ENCODE results near the gene PTGIS.
A peak's percentile ranks its signal among the peaks of the same experiment; 100 is the strongest.

PTGIS gene

GRCh38 chr20:49597825-49598395, 30.0 kb upstream of the PTGIS start:
- Histone ChIP-seq H3K23ac (ENCODE audit: low read length) (no peak overlapping the region), H4K8ac (ENCODE audit: low read depth, low read length) (no peak overlapping the region), H3K27ac (ENCODE audit: low read depth, low read length) (no peak overlapping the region), H2BK5ac (ENCODE audit: low read length) (no peak overlapping the region), H3K79me2 (ENCODE audit: control insufficient read depth, insufficient read depth, low read length) (no peaks in the 10 kb centered on the region), H3K4me2 (ENCODE audit: low read length) (no peak overlapping the region), H3K4me3 (ENCODE audit: low read length) (no peak overlapping the region), H3K4me1 (ENCODE audit: control insufficient read depth, low read depth, low read length) (no peaks in the 10 kb centered on the region), H4K5ac (ENCODE audit: low read length) (no peak overlapping the region), H3K79me1 (ENCODE audit: low read length) (no peaks in the 10 kb centered on the region), H3K36me3 (ENCODE audit: control insufficient read depth, insufficient read depth, low read length) (no peaks in the 10 kb centered on the region), H3K4ac (ENCODE audit: low read depth, low read length) (no peak overlapping the region), H2BK120ac (ENCODE audit: low read depth, low read length) (no peak overlapping the region), H3K9ac (ENCODE audit: low read length) (no peak overlapping the region), H2BK15ac (replicated peaks; ENCODE audit: low read depth) (no peak overlapping the region), H3K27me3 (ENCODE audit: insufficient read depth, low read length, poor library complexity) (no peaks in the 10 kb centered on the region), H3K18ac (ENCODE audit: low read length) (no peak overlapping the region), H2AK5ac (ENCODE audit: low read length) (no peak overlapping the region), H3K56ac (ENCODE audit: low read length) (no peak overlapping the region)
- no CpG with 5 or more reads among the region's 4 CpGs for WGBS (ENCODE audit: extremely low coverage, insufficient coverage, low lambda C conversion rate)
- no peak for DNase-seq

- H3K79me2 ChIP-seq (ENCODE audit: control insufficient read depth, insufficient read depth, low read length), result no peaks in the 10 kb centered on the region
- no CpG with 5 or more reads among the region's 15 CpGs for WGBS (ENCODE audit: extremely low coverage, insufficient coverage, low lambda C conversion rate)
- H3K27ac ChIP-seq (ENCODE audit: low read depth, low read length), result no peak overlapping the region
Observed at GRCh38 chr20:49595811-49596561, 28.0 kb upstream of the PTGIS start.

GRCh38 chr20:49595346-49595745, 27.4 kb upstream of the PTGIS start:
- H3K27ac ChIP-seq (ENCODE audit: low read depth, low read length), result no peak overlapping the region
- H3K4me1 ChIP-seq (ENCODE audit: control insufficient read depth, low read depth, low read length), result no peaks in the 10 kb centered on the region
- no peak overlapping the region for H3K18ac ChIP-seq (ENCODE audit: low read length)
- no peaks in the 10 kb centered on the region for H3K27me3 ChIP-seq (ENCODE audit: insufficient read depth, low read length, poor library complexity)
- no CpG with 5 or more reads among the region's 10 CpGs for WGBS (ENCODE audit: extremely low coverage, insufficient coverage, low lambda C conversion rate)
- H3K79me2 ChIP-seq (ENCODE audit: control insufficient read depth, insufficient read depth, low read length), result no peaks in the 10 kb centered on the region
- no peaks in the 10 kb centered on the region for H3K79me1 ChIP-seq (ENCODE audit: low read length)
- H3K4ac ChIP-seq (ENCODE audit: low read depth, low read length), result no peak overlapping the region
- H3K4me2 ChIP-seq (ENCODE audit: low read length), result no peak overlapping the region
- no peak overlapping the region for H4K5ac ChIP-seq (ENCODE audit: low read length)
- H4K8ac ChIP-seq (ENCODE audit: low read depth, low read length), result no peak overlapping the region
- no peak overlapping the region for H2BK120ac ChIP-seq (ENCODE audit: low read depth, low read length)
- H3K4me3 ChIP-seq (ENCODE audit: low read length), result no peak overlapping the region
- H3K9ac ChIP-seq (ENCODE audit: low read length), result no peak overlapping the region
- DNase-seq, result no peak
- H3K36me3 ChIP-seq (ENCODE audit: control insufficient read depth, insufficient read depth, low read length), result no peaks in the 10 kb centered on the region
- H3K56ac ChIP-seq (ENCODE audit: low read length), result no peak overlapping the region
- no peak overlapping the region for H2BK5ac ChIP-seq (ENCODE audit: low read length)
- no peak overlapping the region for H3K23ac ChIP-seq (ENCODE audit: low read length)
- H2BK15ac ChIP-seq (replicated peaks; ENCODE audit: low read depth), result no peak overlapping the region
- no peak overlapping the region for H2AK5ac ChIP-seq (ENCODE audit: low read length)

More at GRCh38 chr20:49595811-49596561, 28.0 kb upstream of the PTGIS start:
- no peaks in the 10 kb centered on the region for H3K4me1 ChIP-seq (ENCODE audit: control insufficient read depth, low read depth, low read length)
- H2BK120ac ChIP-seq (ENCODE audit: low read depth, low read length), result no peak overlapping the region
- H3K27me3 ChIP-seq (ENCODE audit: insufficient read depth, low read length, poor library complexity), result no peaks in the 10 kb centered on the region
- no peak for DNase-seq
- no peak overlapping the region for H3K9ac ChIP-seq (ENCODE audit: low read length)
- no peak overlapping the region for H4K8ac ChIP-seq (ENCODE audit: low read depth, low read length)
- no peak overlapping the region for H3K23ac ChIP-seq (ENCODE audit: low read length)
- no peak overlapping the region for H4K5ac ChIP-seq (ENCODE audit: low read length)
- no peak overlapping the region for H3K56ac ChIP-seq (ENCODE audit: low read length)
- H3K4me2 ChIP-seq (ENCODE audit: low read length), result no peak overlapping the region
- no peaks in the 10 kb centered on the region for H3K79me1 ChIP-seq (ENCODE audit: low read length)
- no peak overlapping the region for H2BK15ac ChIP-seq (replicated peaks; ENCODE audit: low read depth)
- H3K18ac ChIP-seq (ENCODE audit: low read length), result no peak overlapping the region
- H3K4me3 ChIP-seq (ENCODE audit: low read length), result no peak overlapping the region
- H2AK5ac ChIP-seq (ENCODE audit: low read length), result no peak overlapping the region
- H3K36me3 ChIP-seq (ENCODE audit: control insufficient read depth, insufficient read depth, low read length), result no peaks in the 10 kb centered on the region
- H2BK5ac ChIP-seq (ENCODE audit: low read length), result no peak overlapping the region
- no peak overlapping the region for H3K4ac ChIP-seq (ENCODE audit: low read depth, low read length)

GRCh38 chr20:49594931-49595315, 27.0 kb upstream of the PTGIS start:
- Histone ChIP-seq H3K23ac (ENCODE audit: low read length) (no peak overlapping the region), H2BK120ac (ENCODE audit: low read depth, low read length) (no peak overlapping the region), H4K8ac (ENCODE audit: low read depth, low read length) (no peak overlapping the region), H3K4ac (ENCODE audit: low read depth, low read length) (no peak overlapping the region), H3K9ac (ENCODE audit: low read length) (no peak overlapping the region), H3K27me3 (ENCODE audit: insufficient read depth, low read length, poor library complexity) (no peaks in the 10 kb centered on the region), H3K4me1 (ENCODE audit: control insufficient read depth, low read depth, low read length) (no peaks in the 10 kb centered on the region), H4K5ac (ENCODE audit: low read length) (no peak overlapping the region), H3K56ac (ENCODE audit: low read length) (no peak overlapping the region), H3K79me1 (ENCODE audit: low read length) (no peaks in the 10 kb centered on the region), H2BK15ac (replicated peaks; ENCODE audit: low read depth) (no peak overlapping the region), H3K4me2 (ENCODE audit: low read length) (no peak overlapping the region), H3K79me2 (ENCODE audit: control insufficient read depth, insufficient read depth, low read length) (no peaks in the 10 kb centered on the region), H2BK5ac (ENCODE audit: low read length) (no peak overlapping the region), H2AK5ac (ENCODE audit: low read length) (no peak overlapping the region), H3K36me3 (ENCODE audit: control insufficient read depth, insufficient read depth, low read length) (no peaks in the 10 kb centered on the region), H3K27ac (ENCODE audit: low read depth, low read length) (no peak overlapping the region), H3K4me3 (ENCODE audit: low read length) (no peak overlapping the region), H3K18ac (ENCODE audit: low read length) (no peak overlapping the region)
- WGBS (ENCODE audit: extremely low coverage, insufficient coverage, low lambda C conversion rate), result no CpG with 5 or more reads among the region's 6 CpGs
- no peak for DNase-seq

GRCh38 chr20:49594143-49594930, 26.4 kb upstream of the PTGIS start:
- no peak overlapping the region for H3K4me2 ChIP-seq (ENCODE audit: low read length)
- H3K4ac ChIP-seq (ENCODE audit: low read depth, low read length), result no peak overlapping the region
- no peaks in the 10 kb centered on the region for H3K36me3 ChIP-seq (ENCODE audit: control insufficient read depth, insufficient read depth, low read length)
- no CpG with 5 or more reads among the region's 12 CpGs for WGBS (ENCODE audit: extremely low coverage, insufficient coverage, low lambda C conversion rate)
- no peak overlapping the region for H2BK15ac ChIP-seq (replicated peaks; ENCODE audit: low read depth)
- no peak overlapping the region for H4K5ac ChIP-seq (ENCODE audit: low read length)
- H2BK120ac ChIP-seq (ENCODE audit: low read depth, low read length), result no peak overlapping the region
- H3K27me3 ChIP-seq (ENCODE audit: insufficient read depth, low read length, poor library complexity), result no peaks in the 10 kb centered on the region
- peak overlapping the region; percentile 7 for H3K56ac ChIP-seq (ENCODE audit: low read length)
- no peak overlapping the region for H4K8ac ChIP-seq (ENCODE audit: low read depth, low read length)
- no peaks in the 10 kb centered on the region for H3K4me1 ChIP-seq (ENCODE audit: control insufficient read depth, low read depth, low read length)
- H3K79me1 ChIP-seq (ENCODE audit: low read length), result no peaks in the 10 kb centered on the region
- H3K27ac ChIP-seq (ENCODE audit: low read depth, low read length), result no peak overlapping the region
- H3K9ac ChIP-seq (ENCODE audit: low read length), result no peak overlapping the region
- H3K23ac ChIP-seq (ENCODE audit: low read length), result no peak overlapping the region
- H3K79me2 ChIP-seq (ENCODE audit: control insufficient read depth, insufficient read depth, low read length), result no peaks in the 10 kb centered on the region
- H2AK5ac ChIP-seq (ENCODE audit: low read length), result no peak overlapping the region
- H2BK5ac ChIP-seq (ENCODE audit: low read length), result no peak overlapping the region
- no peak overlapping the region for H3K18ac ChIP-seq (ENCODE audit: low read length)
- no peak overlapping the region for H3K4me3 ChIP-seq (ENCODE audit: low read length)
- DNase-seq, result no peak

All from mesendoderm (in vitro differentiated cells).